GM19351 (cell line): ENCODE data around the gene OR4F15.

Experiments
- ATAC-seq: cut with Tn5 transposase; IDR thresholded peaks from one replicate; pipeline ENCODE4 v1.9.1; 2021; ENCODE audit warnings: mild to moderate bottlenecking, moderate library complexity; ENCODE audit not compliant: unreplicated experiment

Gene OR4F15

GRCh38 chr15:101803676-101804075 is 8.3 kb upstream of the OR4F15 start:
- no peak for ATAC-seq

GRCh38 chr15:101804375-101804774 is 7.6 kb upstream of the OR4F15 start:
- ATAC-seq: no peak

DNA sequence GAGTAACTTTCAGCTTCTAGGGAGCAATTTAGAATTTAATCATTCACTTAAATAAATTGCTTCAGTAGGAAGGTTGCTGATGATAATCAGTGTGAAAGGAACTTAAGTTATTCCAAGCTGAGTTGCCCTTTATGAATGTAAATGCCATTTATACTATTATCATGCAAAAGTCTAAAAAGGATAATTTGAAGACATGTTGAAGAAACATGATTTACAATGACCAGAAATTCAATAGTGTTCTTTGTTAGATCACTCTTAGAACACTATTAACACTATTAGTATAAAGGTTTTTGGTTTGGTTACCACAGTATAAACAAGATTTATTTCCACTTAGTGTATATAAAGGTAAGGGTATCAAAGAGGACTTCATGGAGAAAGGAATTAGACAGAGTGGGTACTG is 7.1 kb upstream of the OR4F15 start:
- ATAC-seq: no peak

- ATAC-seq: no peak
Observed at GRCh38 chr15:101805605-101806345, 6.2 kb upstream of the OR4F15 start.

GRCh38 chr15:101807345-101807945 is 4.6 kb upstream of the OR4F15 start:
- ATAC-seq: no peak

DNA sequence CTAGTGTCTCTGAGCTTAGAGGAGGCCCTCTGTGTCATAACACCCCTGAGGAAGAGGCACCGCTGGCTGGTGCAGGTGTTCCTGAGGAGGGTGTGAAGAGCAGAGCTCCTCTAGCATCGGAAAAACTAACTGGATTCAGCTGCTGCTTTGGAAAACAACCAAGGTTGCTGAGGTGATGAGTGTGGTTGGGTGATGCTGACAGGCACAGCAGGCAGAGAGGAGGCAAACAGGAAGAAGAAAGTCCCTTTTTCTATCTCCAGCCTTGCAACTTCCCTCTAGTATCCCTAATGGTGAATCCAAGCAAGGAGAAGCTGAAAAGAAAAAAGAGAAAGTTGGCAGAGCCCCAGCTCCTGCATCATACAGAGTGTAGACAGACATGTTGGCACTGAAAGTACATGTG is 3.8 kb upstream of the OR4F15 start:
- no peak for ATAC-seq

GRCh38 chr15:101810456-101810855 is 1.5 kb upstream of the OR4F15 start:
- no peak for ATAC-seq

DNA sequence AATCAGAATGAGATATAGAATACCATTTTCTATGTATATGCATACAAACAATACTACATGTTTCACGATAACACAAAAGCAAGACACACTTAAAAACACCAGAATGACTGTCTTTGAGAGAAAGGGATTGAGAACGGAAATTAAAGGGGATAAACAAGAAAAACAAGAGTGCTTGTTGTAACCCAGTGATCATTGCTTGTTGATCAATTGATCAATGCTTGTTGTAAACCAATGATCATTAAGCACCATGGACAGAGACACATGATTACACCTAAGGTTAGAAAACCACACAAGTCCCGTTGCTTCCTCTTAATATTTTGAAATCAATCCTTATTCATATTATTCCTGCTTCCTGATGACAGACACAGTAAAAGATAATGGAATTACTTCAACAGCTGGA is 1.1 kb upstream of the OR4F15 start:
- ATAC-seq: no peak

- ATAC-seq: no peak
Observed at GRCh38 chr15:101813803-101814534, 2.0 kb downstream of the OR4F15 start.

DNA sequence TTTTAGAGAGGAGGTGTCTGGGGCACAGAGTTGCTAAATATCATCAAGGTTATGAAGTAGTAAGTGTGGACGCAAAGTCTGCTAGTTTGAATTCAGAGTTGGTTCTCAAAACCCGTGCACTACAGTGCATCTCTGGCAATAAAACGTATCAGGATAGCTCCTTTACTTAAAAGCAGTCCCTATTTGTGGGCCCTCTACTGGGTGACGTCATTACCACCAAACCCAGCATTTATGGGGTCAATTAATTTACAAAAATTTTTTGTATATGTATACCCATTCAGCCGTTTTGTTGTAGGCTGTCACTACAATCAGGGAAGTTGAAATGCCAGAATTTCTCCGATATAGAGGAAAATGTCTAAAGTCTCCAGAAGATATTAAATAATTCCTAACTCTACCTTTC is 8.8 kb downstream of the OR4F15 start:
- no peak for ATAC-seq

DNA sequence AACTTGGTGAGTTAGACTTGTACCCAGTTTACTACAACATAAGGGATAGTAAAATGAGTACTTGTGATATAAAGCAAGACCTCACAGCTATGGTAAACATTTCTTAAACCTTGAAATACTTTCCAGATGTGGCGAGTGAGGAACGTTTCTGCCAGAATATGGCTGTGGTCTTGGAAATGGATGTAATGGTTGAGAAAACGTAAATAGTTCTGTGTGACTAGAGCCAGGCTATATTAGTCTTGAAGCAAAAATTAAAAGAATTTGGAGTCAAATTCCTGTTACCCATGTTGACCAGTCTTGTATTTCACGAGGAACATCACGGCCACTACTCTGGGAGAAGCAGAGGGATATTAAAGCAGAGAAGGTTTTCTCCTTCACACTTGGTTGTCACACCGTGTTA is 15.3 kb downstream of the OR4F15 start:
- no peak for ATAC-seq

GRCh38 chr15:101828774-101829173 is 16.8 kb downstream of the OR4F15 start:
- ATAC-seq: no peak

DNA sequence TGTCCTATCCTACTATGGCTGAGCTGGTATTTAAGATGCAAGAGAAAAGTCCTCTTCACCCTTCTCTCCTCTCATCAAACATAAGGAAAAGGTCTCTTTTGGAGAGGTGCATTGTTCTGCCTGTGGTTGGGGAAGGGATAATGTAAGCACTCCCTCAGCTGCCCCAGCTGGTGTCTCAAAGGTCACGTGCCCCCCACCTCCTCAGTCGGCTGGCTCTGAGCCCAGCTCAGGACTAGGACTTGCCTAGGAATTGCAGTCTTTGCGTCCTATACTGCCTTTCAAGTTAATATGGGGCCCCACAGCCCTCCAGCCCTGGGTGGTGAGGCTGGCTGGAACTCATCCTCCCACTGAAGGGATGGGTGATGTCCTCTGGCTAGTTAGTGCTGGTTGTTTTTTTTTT is 29.7 kb downstream of the OR4F15 start:
- ATAC-seq: no peak

DNA sequence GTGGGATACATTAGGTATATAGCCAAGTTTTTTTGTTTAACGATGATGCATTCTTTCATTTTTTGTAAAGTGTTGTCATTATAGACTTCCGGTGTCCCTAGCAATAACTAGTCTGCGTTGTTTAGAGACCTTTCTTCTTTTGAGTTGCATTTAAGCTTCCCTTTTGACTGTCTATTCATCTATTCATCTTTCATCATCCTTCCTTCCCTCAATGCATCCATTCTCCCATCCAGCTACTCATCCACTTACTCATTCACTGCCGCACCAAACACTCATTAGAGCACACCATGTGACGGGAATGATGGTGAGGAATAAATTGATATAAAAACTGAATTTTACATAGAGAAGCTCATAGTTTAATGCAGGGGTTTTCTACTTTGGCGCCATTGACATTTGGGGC is 32.9 kb downstream of the OR4F15 start:
- ATAC-seq: no peak

GRCh38 chr15:101852356-101852755 is 40.4 kb downstream of the OR4F15 start:
- no peak for ATAC-seq
